Prostate gland (tissue), 1 donor: Measurements from ENCODE around the gene TNFRSF14.

Experiments used
- POLR2A ChIP-seq: fragments of 450-650 bp; IDR thresholded peaks from one replicate; pipeline ENCODE4 v1.6.1; 2016; ENCODE audit warnings: antibody characterized with exemption, mild to moderate bottlenecking
- POLR2AphosphoS5 ChIP-seq: sonication (generic); formaldehyde crosslinking; IDR thresholded peaks from one replicate; pipeline ENCODE4 v1.6.1; 2017; ENCODE audit warnings: antibody characterized with exemption

DNA sequence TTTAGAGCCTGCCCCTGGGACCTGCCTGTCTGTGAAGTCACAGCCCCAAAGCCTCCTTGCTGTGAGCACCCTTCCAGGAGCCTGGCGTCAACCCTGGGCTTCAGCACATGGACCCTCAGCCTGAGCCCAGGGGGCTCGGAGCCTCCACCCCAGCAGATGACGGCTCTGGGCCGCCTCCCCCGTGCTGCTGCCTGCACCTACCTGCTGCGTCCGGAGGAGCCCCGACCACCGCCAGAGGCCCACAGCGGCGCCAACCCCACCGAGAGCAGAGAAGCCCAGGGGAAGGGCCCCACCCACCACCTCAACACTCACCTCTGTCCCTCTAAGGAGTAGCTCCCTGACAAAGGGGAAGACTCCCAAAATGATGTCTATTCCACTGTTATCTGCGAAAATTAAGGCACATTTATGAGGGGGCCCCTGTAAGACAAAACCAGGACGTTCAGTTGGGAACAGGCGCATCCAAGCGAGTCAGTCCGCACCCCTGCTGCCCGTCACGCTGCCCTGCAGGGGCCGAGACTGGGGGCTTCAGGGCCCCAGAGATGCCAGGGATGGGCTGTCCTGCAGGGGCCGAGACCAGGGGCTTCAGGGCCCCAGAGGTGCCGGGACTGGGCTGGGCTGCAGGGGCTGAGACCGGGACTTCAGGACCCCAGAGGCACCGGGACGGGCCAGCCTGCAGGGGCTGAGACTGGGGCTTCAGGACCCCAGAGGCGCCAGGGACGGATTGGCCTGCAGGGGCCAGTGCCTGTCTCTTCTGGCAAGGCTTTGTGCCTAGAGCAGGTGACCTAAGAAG lies 45.6 kb upstream of the TNFRSF14 start:
- TF ChIP-seq POLR2A: no peak
- TF ChIP-seq POLR2AphosphoS5: no peak
